Measurements from ENCODE around the gene FNDC8.

GRCh38 chr17:35149941-35150340 is 28.5 kb downstream of the FNDC8 start:
- no peak for TF ChIP-seq ZNF24 (IDR thresholded peaks at IDR 0.05)
- no peak for TF ChIP-seq POLR2AphosphoS5 (IDR thresholded peaks at IDR 0.05; ENCODE audit: control insufficient read depth, insufficient read depth, low read depth, low read length)
- TF ChIP-seq MYC (IDR thresholded peaks at IDR 0.05; ENCODE audit: low read depth, low read length), result no peak
- no peak for TF ChIP-seq MYC (CRISPR knock-in tag; IDR thresholded peaks at IDR 0.05; ENCODE audit: borderline replicate concordance, low read depth)
- TF ChIP-seq ESRRA (IDR thresholded peaks at IDR 0.05; ENCODE audit: borderline replicate concordance, low read depth), result no peak
- TF ChIP-seq, protein P1, sequence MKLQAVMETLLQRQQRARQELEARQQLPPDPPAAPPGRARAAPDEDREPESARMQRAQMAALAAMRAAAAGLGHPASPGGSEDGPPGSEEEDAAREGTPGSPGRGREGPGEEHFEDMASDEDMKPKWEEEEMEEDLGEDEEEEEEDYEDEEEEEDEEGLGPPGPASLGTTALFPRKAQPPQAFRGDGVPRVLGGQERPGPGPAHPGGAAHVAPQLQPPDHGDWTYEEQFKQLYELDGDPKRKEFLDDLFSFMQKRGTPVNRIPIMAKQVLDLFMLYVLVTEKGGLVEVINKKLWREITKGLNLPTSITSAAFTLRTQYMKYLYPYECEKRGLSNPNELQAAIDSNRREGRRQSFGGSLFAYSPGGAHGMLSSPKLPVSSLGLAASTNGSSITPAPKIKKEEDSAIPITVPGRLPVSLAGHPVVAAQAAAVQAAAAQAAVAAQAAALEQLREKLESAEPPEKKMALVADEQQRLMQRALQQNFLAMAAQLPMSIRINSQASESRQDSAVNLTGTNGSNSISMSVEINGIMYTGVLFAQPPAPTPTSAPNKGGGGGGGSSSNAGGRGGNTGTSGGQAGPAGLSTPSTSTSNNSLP (IDR thresholded peaks at IDR 0.05; ENCODE audit: borderline replicate concordance, low read depth, low read length), result no peak
